ENCODE data around the gene PRPF31. TPM values are rescaled to one million over a fixed set of nuclear protein-coding genes. Genes with fewer than 3 reads are reported as not detected.
"Not testable (repeated sequence)": the region's sequence is repeated elsewhere in the genome, so short reads cannot be mapped to it uniquely, and the experiment has no call there.

The PRPF31 gene
- total and polyA plus RNA-seq, 9 of the 15 experiments (the other 6 are each of a cell fraction or from before 2014, with no cell fraction given): 5.8 to 92.2 (median 69.2) TPM

GRCh38 chr19:54169149-54169740 lies 53.7 kb downstream of the PRPF31 start (continued):
- TF ChIP-seq RFX7 (CRISPR knock-in tag; IDR thresholded peaks at IDR 0.05) (no peak), ZNF699 (CRISPR knock-in tag; IDR thresholded peaks at IDR 0.05; ENCODE audit: insufficient replicate concordance) (no peak), THAP12 (CRISPR knock-in tag; IDR thresholded peaks at IDR 0.05) (no peak), ZBED1 (IDR thresholded peaks at IDR 0.05) (no peak)

- not testable (repeated sequence) for H3K9ac ChIP-seq (ENCODE audit: insufficient read depth in 1 of 2, low read depth in 2 of 2, low read length in 2 of 2)
These were observed 56.3 kb downstream of the PRPF31 start for GRCh38 chr19:54171736-54172431.

More at GRCh38 chr19:54171736-54172431, 56.3 kb downstream of the PRPF31 start:
- BruUV-seq (replicated peaks); H3K27ac ChIP-seq (ENCODE audit: extremely low read depth, low read depth, low read length); H3K4me3 ChIP-seq; H2AFZ ChIP-seq (ENCODE audit: low read depth, low read length); H3K27me3 ChIP-seq (ENCODE audit: control insufficient read depth in 2 of 2, insufficient read depth in 2 of 2, low read length in 2 of 2); H3K9me1 ChIP-seq (ENCODE audit: control insufficient read depth, insufficient read depth, low read length); H3K9me3 ChIP-seq (replicated peaks; ENCODE audit: control insufficient read depth, insufficient read depth, low read depth, low read length); ATAC-seq; intact Hi-C loops (cut with micrococcal nuclease); in situ Hi-C loops (cut with MboI); H3K79me2 ChIP-seq (ENCODE audit: control insufficient read depth, insufficient read depth, low read length); FAIRE-seq; H4K20me1 ChIP-seq (replicated peaks; ENCODE audit: control insufficient read depth, insufficient read depth, low read length); H3K4me2 ChIP-seq (ENCODE audit: insufficient read depth, low read length): not testable (repeated sequence)
- TF ChIP-seq POLR2G (IDR thresholded peaks at IDR 0.05; ENCODE audit: low read depth, low read length): peak; percentile 74
- peaks cover 2 to 46% of the 10 kb centered on the region in 2 experiments; a peak in 2 of 5 replicates for H3K4me1 ChIP-seq (replicated peaks in 1 of 2; ENCODE audit: control insufficient read depth in 2 of 2, insufficient read depth in 2 of 2, low read length in 2 of 2)
- CTCF ChIA-PET (ENCODE audit: low intra/inter-chr PET ratio): interaction anchor here (5.9 kb wide), 1 partner anchor 59 kb away, joined by 37 read pairs; no protein-coding TSS in a partner anchor
- peaks cover 10% of the 10 kb centered on the region; the same call in 2 of the 3 replicates for H3K36me3 ChIP-seq (ENCODE audit: control insufficient read depth, insufficient read depth, low read length)
- 67% methylated on average over 13 of the region's 23 CpGs for WGBS (ENCODE audit: insufficient coverage, low coverage, missing lambda C conversion rate)
- POLR2A ChIA-PET: interaction anchor here (0.7 to 2.1 kb wide), 5 partner anchors 18 to 77 kb away, joined by 3 to 12 read pairs (median 4); partner anchors contain the start of genes MBOAT7 and TSEN34
- peak in 1 of 4 experiments; percentile 3 for DNase-seq (ENCODE audit: extremely low read depth in 1 of 4, low spot score in 3 of 4)
